Hypothalamus (tissue), 51 donors: Measurements from ENCODE around the gene GLRB.
"Not testable (repeated sequence)": the region's sequence is repeated elsewhere in the genome, so short reads cannot be mapped to it uniquely, and the experiment has no call there.

Experiments used
- DNase-seq, 51 donors: peaks; one replicate each; lab custom pipeline; 2025; lab: John Stamatoyannopoulos, UW

The GLRB gene

GRCh38 chr4:157075811-157076577 is at the start of gene GLRB:
Gene GLRB (plus strand): TSS chr4:157076150. CDS start chr4:157078025, 1,875 bp downstream.
- peak in 43 of 51 donors; percentile 1 to 70 (median 26) for DNase-seq

GRCh38 chr4:157035471-157035870 is 40.5 kb upstream of the GLRB start:
- peak in 1 of 51 donors; percentile 5 for DNase-seq

GRCh38 chr4:157040405-157040804 is 35.5 kb upstream of the GLRB start:
- no peak for DNase-seq

GRCh38 chr4:157043131-157043530 is 32.8 kb upstream of the GLRB start:
- DNase-seq = no peak

GRCh38 chr4:157045507-157046127 is 30.3 kb upstream of the GLRB start:
- DNase-seq = peak in 17 of 51 donors; percentile 0 to 41 (median 10)

- peak in 1 of 51 donors; percentile 3 for DNase-seq
These were observed 27.7 kb upstream of the GLRB start for GRCh38 chr4:157048248-157048647.

- DNase-seq = no peak
These were observed 25.4 kb upstream of the GLRB start for GRCh38 chr4:157050561-157050960.

GRCh38 chr4:157052429-157053040 is 23.4 kb upstream of the GLRB start:
- DNase-seq = no peak

- DNase-seq = no peak
These were observed 18.7 kb upstream of the GLRB start for GRCh38 chr4:157057218-157057617.

GRCh38 chr4:157058899-157059298 is 17.1 kb upstream of the GLRB start:
- DNase-seq = not testable (repeated sequence)

GRCh38 chr4:157072002-157072401 is 3.9 kb upstream of the GLRB start:
- DNase-seq = no peak

GRCh38 chr4:157075401-157075800 is 549 bp upstream of the GLRB start:
- DNase-seq = no peak

- peak in 15 of 51 donors; percentile 1 to 62 (median 18) for DNase-seq
These were observed 613 bp downstream of the GLRB start for GRCh38 chr4:157076578-157076947.

GRCh38 chr4:157079441-157079840 is 3.5 kb downstream of the GLRB start:
- no peak for DNase-seq

- DNase-seq = no peak
These were observed 4.7 kb downstream of the GLRB start for GRCh38 chr4:157080605-157081004.

GRCh38 chr4:157095716-157096115 is 19.8 kb downstream of the GLRB start:
- DNase-seq = no peak

- DNase-seq = no peak
These were observed 20.5 kb downstream of the GLRB start for GRCh38 chr4:157096439-157096838.

- DNase-seq = no peak
These were observed 23.6 kb downstream of the GLRB start for GRCh38 chr4:157099506-157099905.

GRCh38 chr4:157104541-157104940 is 28.6 kb downstream of the GLRB start:
- no peak for DNase-seq

GRCh38 chr4:157114671-157115070 is 38.7 kb downstream of the GLRB start:
- no peak for DNase-seq

- no peak for DNase-seq
These were observed 39.8 kb downstream of the GLRB start for GRCh38 chr4:157115613-157116335.
